Osteocyte (in vitro differentiated cells): ENCODE data around the gene MAPK13. TPM values are rescaled to one million over a fixed set of nuclear protein-coding genes. Genes with fewer than 3 reads are reported as not detected.
A peak's percentile ranks its signal among the peaks of the same experiment; 100 is the strongest.

ENCODE experiments used
- DNase-seq: peaks from one replicate; pipeline ENCODE4 v3.0.0; 2021; ENCODE audit warnings: mixed read lengths; ENCODE audit not compliant: unreplicated experiment; ENCODE audit errors: extremely low spot score
- H3K27ac Mint-ChIP-seq: one replicate; pipeline ENCODE4 v1.8.0; 2021; ENCODE audit warnings: mild to moderate bottlenecking, mixed read lengths; ENCODE audit not compliant: unreplicated experiment
- H3K27me3 Mint-ChIP-seq: one replicate; pipeline ENCODE4 v1.8.0; 2021; ENCODE audit warnings: mixed read lengths; ENCODE audit not compliant: unreplicated experiment
- H3K36me3 Mint-ChIP-seq: one replicate; pipeline ENCODE4 v1.8.0; 2021; ENCODE audit warnings: mixed read lengths; ENCODE audit not compliant: unreplicated experiment
- H3K4me1 Mint-ChIP-seq: one replicate; pipeline ENCODE4 v1.8.0; 2021; ENCODE audit warnings: mixed read lengths; ENCODE audit not compliant: unreplicated experiment
- H3K4me3 Mint-ChIP-seq: one replicate; pipeline ENCODE4 v1.8.0; 2021; ENCODE audit warnings: mild to moderate bottlenecking, moderate library complexity, mixed read lengths; ENCODE audit not compliant: unreplicated experiment
- H3K9me3 Mint-ChIP-seq: one replicate; pipeline ENCODE4 v1.8.0; 2021; ENCODE audit warnings: mixed read lengths; ENCODE audit not compliant: unreplicated experiment
- CTCF ChIP-seq: fragments of 200-600 bp; sonication (generic); IDR thresholded peaks from 2 replicates; pipeline ENCODE4 v1.5.0; 2021; ENCODE audit warnings: antibody characterized with exemption, mild to moderate bottlenecking, moderate library complexity
- total RNA-seq: library from RNA; stranded (reverse); gene quantifications from 2 replicates; pipeline ENCODE4 v1.2.1, GENCODE V29; 2021

MAPK13 gene
- total RNA-seq, 1 donor from 2014 or later, result 1.5 TPM

GRCh38 chr6:36141961-36142360, 11.6 kb downstream of the MAPK13 start:
- H3K4me1 Mint-ChIP-seq, result no peaks in the 10 kb centered on the region
- no peaks in the 10 kb centered on the region for H3K36me3 Mint-ChIP-seq
- H3K4me3 Mint-ChIP-seq, result no peak overlapping the region
- H3K27ac Mint-ChIP-seq, result no peak overlapping the region
- TF ChIP-seq CTCF, result no peak
- no peaks in the 10 kb centered on the region for H3K27me3 Mint-ChIP-seq
- no peaks in the 10 kb centered on the region for H3K9me3 Mint-ChIP-seq
- DNase-seq, result no peak

- Mint-ChIP-seq H3K36me3 (no peaks in the 10 kb centered on the region), H3K4me3 (no peak overlapping the region), H3K27me3 (peaks cover under 1% of the 10 kb centered on the region), H3K9me3 (peaks cover 4% of the 10 kb centered on the region), H3K4me1 (no peaks in the 10 kb centered on the region), H3K27ac (no peak overlapping the region)
- peak; percentile 53 for DNase-seq
- no peak for TF ChIP-seq CTCF
Observed at GRCh38 chr6:36142971-36143838, 12.9 kb downstream of the MAPK13 start.

GRCh38 chr6:36145495-36145894, 15.2 kb downstream of the MAPK13 start:
- TF ChIP-seq CTCF, result no peak
- H3K27ac Mint-ChIP-seq, result no peak overlapping the region
- H3K9me3 Mint-ChIP-seq, result peaks cover 7% of the 10 kb centered on the region
- H3K4me1 Mint-ChIP-seq, result no peaks in the 10 kb centered on the region
- no peak overlapping the region for H3K4me3 Mint-ChIP-seq
- peak; percentile 49 for DNase-seq
- no peaks in the 10 kb centered on the region for H3K36me3 Mint-ChIP-seq
- peaks cover 5% of the 10 kb centered on the region for H3K27me3 Mint-ChIP-seq

GRCh38 chr6:36147294-36147693, 17.0 kb downstream of the MAPK13 start:
- H3K9me3 Mint-ChIP-seq, result peaks cover 7% of the 10 kb centered on the region
- TF ChIP-seq CTCF, result no peak
- H3K27me3 Mint-ChIP-seq, result peaks cover 5% of the 10 kb centered on the region

GRCh38 chr6:36149476-36149875, 19.2 kb downstream of the MAPK13 start:
- H3K4me1 Mint-ChIP-seq, result no peaks in the 10 kb centered on the region
- no peak overlapping the region for H3K4me3 Mint-ChIP-seq
- H3K27ac Mint-ChIP-seq, result no peak overlapping the region
- TF ChIP-seq CTCF, result no peak
- no peak for DNase-seq
- H3K36me3 Mint-ChIP-seq, result no peaks in the 10 kb centered on the region
- H3K9me3 Mint-ChIP-seq, result peaks cover 16% of the 10 kb centered on the region
- peaks cover 9% of the 10 kb centered on the region for H3K27me3 Mint-ChIP-seq

More at GRCh38 chr6:36147294-36147693, 17.0 kb downstream of the MAPK13 start:
- peak; percentile 57 for DNase-seq
- H3K4me3 Mint-ChIP-seq, result no peak overlapping the region
- H3K27ac Mint-ChIP-seq, result no peak overlapping the region
- no peaks in the 10 kb centered on the region for H3K36me3 Mint-ChIP-seq
- H3K4me1 Mint-ChIP-seq, result no peaks in the 10 kb centered on the region
